ENCODE measurements around the gene TBC1D2. TPM values are rescaled to one million over a fixed set of nuclear protein-coding genes. Genes with fewer than 3 reads are reported as not detected.

Gene TBC1D2
- total and polyA plus RNA-seq, 2 of the 4 experiments (the other 2 are of a cell fraction), result 36.9 to 62.7 TPM

GRCh38 chr9:98207606-98208005 lies 47.8 kb downstream of the TBC1D2 start:
- no peak overlapping the region for H2AFZ ChIP-seq (replicated peaks; ENCODE audit: low read length, poor library complexity)
- ATAC-seq (ENCODE audit: low read depth) (no peak; the same call in 1 of the 2 replicates), DNase-seq (peak; percentile 20)
- in situ Hi-C loops (cut with MboI; ENCODE audit: low sequenced_read_pairs), result loop anchor here (5.0 kb wide), 1 partner anchor 55 kb away; no protein-coding TSS in a partner anchor
- no peak overlapping the region for H3K14ac ChIP-seq (replicated peaks; ENCODE audit: low read depth, low read length)
- no peak overlapping the region for H3K23ac ChIP-seq (ENCODE audit: low read depth, low read length)
- H3K27me3 ChIP-seq (ENCODE audit: control insufficient read depth, insufficient read depth, low read length), result no peaks in the 10 kb centered on the region
- no peak overlapping the region for H3K27ac ChIP-seq (ENCODE audit: insufficient read depth, low read length)
- H4K20me1 ChIP-seq (ENCODE audit: insufficient read depth, low read length), result no peaks in the 10 kb centered on the region
- dilution Hi-C loops (cut with HindIII; ENCODE audit: low sequenced_read_pairs, unreplicated experiment), result no loop called here
- no peak overlapping the region for H2BK5ac ChIP-seq (ENCODE audit: low read depth, low read length, poor library complexity, severe bottlenecking)
- H4K5ac ChIP-seq (ENCODE audit: low read depth, low read length), result no peak overlapping the region
- no peak overlapping the region for H3K4me3 ChIP-seq (ENCODE audit: insufficient read depth, low read depth, low read length)
- POLR2A ChIA-PET (ENCODE audit: unreplicated experiment), result interaction anchor here (0.7 kb wide), 1 partner anchor 19 kb away, joined by 3 read pairs; no protein-coding TSS in a partner anchor
- BruUV-seq (replicated peaks), result no TSS peak
- intact Hi-C loops (cut with micrococcal nuclease), result loop anchor here (5.0 kb wide), 2 partner anchors 285 to 585 kb away; partner anchors contain the start of gene TRMO
- H2BK20ac ChIP-seq (ENCODE audit: low read depth, low read length), result no peak overlapping the region
- CTCF ChIA-PET, result interaction anchor here (0.6 to 1.5 kb wide), 7 partner anchors 15 to 568 kb away, joined by 3 to 8 read pairs (median 3); no protein-coding TSS in a partner anchor
- no peak overlapping the region for H4K8ac ChIP-seq (ENCODE audit: low read depth in 2 of 2, low read length in 2 of 2)
- no peaks in the 10 kb centered on the region for H3K4me1 ChIP-seq (ENCODE audit: control insufficient read depth, insufficient read depth, low read length)
- no peak overlapping the region for H3K9ac ChIP-seq (ENCODE audit: low read depth, low read length)
- 0 out of 2 replicates have a peak overlapping the region, but pooled peaks have one; percentile 13 for H3K4ac ChIP-seq (ENCODE audit: low read depth, low read length)
- no peak overlapping the region for H3K4me2 ChIP-seq (ENCODE audit: low read depth, low read length)
- no peak overlapping the region for H2AK5ac ChIP-seq (ENCODE audit: low read depth, low read length)
- no peak overlapping the region for H4K91ac ChIP-seq (ENCODE audit: insufficient read depth, low read depth, low read length)
- no peak overlapping the region for H2BK120ac ChIP-seq (ENCODE audit: low read depth, low read length)
- no peak overlapping the region for H3K56ac ChIP-seq (ENCODE audit: extremely low read depth, insufficient read depth, low read length)
- H3K9me1 ChIP-seq (ENCODE audit: insufficient read depth, low read length), result no peaks in the 10 kb centered on the region
- no peak overlapping the region for H3K18ac ChIP-seq (ENCODE audit: low read depth, low read length)
- no peak for TF ChIP-seq MAZ (IDR thresholded peaks at IDR 0.05; ENCODE audit: borderline replicate concordance, low read depth, low read length)
- TF ChIP-seq RAD21 (IDR thresholded peaks at IDR 0.05; ENCODE audit: low read length), result no peak
- no peak for TF ChIP-seq ELK1 (IDR thresholded peaks at IDR 0.05; ENCODE audit: borderline replicate concordance, low read depth, low read length)
- no peaks in the 10 kb centered on the region for H3K9me3 ChIP-seq (ENCODE audit: control insufficient read depth, insufficient read depth, low read length)
- whole genome bisulfite sequencing, 2 experiments (ENCODE audit: extremely low coverage in 2 of 2, insufficient read length in 1 of 2), result 82% methylated on average over 2 of the region's 4 CpGs; no CpG with 5 or more reads in 1 of the 2 experiments
- H2AK9ac ChIP-seq (replicated peaks; ENCODE audit: low read depth, low read length, poor library complexity), result peak overlapping the region; percentile 53
- H3K36me3 ChIP-seq (ENCODE audit: control insufficient read depth, insufficient read depth, low read length), result peaks cover 17% of the 10 kb centered on the region
- H2BK15ac ChIP-seq (ENCODE audit: low read depth, low read length), result no peak overlapping the region
- peaks cover 4 to 9% of the 10 kb centered on the region in 2 experiments; a peak in 1 of 4 replicates for H3K79me1 ChIP-seq (ENCODE audit: low read depth in 1 of 2, low read length in 2 of 2)

Measured in IMR-90 (cell line).